ENCODE results near the gene PDE7B.

The PDE7B gene

GRCh38 chr6:136073216-136073615 lies 221.7 kb downstream of the PDE7B start:
- Histone ChIP-seq H3K9ac (ENCODE audit: low read length) (no peak overlapping the region), H3K27me3 (replicated peaks; ENCODE audit: insufficient read depth, low read length) (no peaks in the 10 kb centered on the region), H2AFZ (ENCODE audit: low read length) (no peak overlapping the region), H3K9me2 (replicated peaks; ENCODE audit: insufficient read depth, low read length) (no peaks in the 10 kb centered on the region), H3K4me2 (ENCODE audit: low read depth, low read length) (no peak overlapping the region), H3K79me2 (ENCODE audit: low read length) (no peaks in the 10 kb centered on the region), H3K4me1 (ENCODE audit: low read length) (no peaks in the 10 kb centered on the region), H3K9me3 (replicated peaks; ENCODE audit: insufficient read depth, low read length) (no peaks in the 10 kb centered on the region), H3K4me3 (ENCODE audit: low read length) (no peak overlapping the region), H3K27ac (ENCODE audit: low read length) (no peak overlapping the region), H3K36me3 (replicated peaks; ENCODE audit: insufficient read depth, low read length) (no peaks in the 10 kb centered on the region), H3F3A (ENCODE audit: insufficient read depth, low read length) (no peaks in the 10 kb centered on the region), H4K20me1 (ENCODE audit: insufficient read depth, low read length) (no peaks in the 10 kb centered on the region)
- DNase-seq: no peak
- TF ChIP-seq CTCF (IDR thresholded peaks at IDR 0.05; ENCODE audit: low read length): no peak

GRCh38 chr6:136076496-136076895 lies 225.0 kb downstream of the PDE7B start:
- Histone ChIP-seq H3K4me2 (ENCODE audit: low read depth, low read length) (no peak overlapping the region), H3K9ac (ENCODE audit: low read length) (no peak overlapping the region), H4K20me1 (ENCODE audit: insufficient read depth, low read length) (no peaks in the 10 kb centered on the region), H3F3A (ENCODE audit: insufficient read depth, low read length) (no peaks in the 10 kb centered on the region), H3K27ac (ENCODE audit: low read length) (no peak overlapping the region), H3K36me3 (replicated peaks; ENCODE audit: insufficient read depth, low read length) (no peaks in the 10 kb centered on the region), H3K9me2 (replicated peaks; ENCODE audit: insufficient read depth, low read length) (no peaks in the 10 kb centered on the region), H3K27me3 (replicated peaks; ENCODE audit: insufficient read depth, low read length) (no peaks in the 10 kb centered on the region), H3K9me3 (replicated peaks; ENCODE audit: insufficient read depth, low read length) (no peaks in the 10 kb centered on the region), H3K79me2 (ENCODE audit: low read length) (no peaks in the 10 kb centered on the region), H3K4me3 (ENCODE audit: low read length) (no peak overlapping the region), H2AFZ (ENCODE audit: low read length) (no peak overlapping the region), H3K4me1 (ENCODE audit: low read length) (no peaks in the 10 kb centered on the region)
- TF ChIP-seq CTCF (IDR thresholded peaks at IDR 0.05; ENCODE audit: low read length) (no peak), EZH2phosphoT487 (IDR thresholded peaks at IDR 0.05; ENCODE audit: low read length) (no peak), EZH2 (optimal IDR thresholded peaks at IDR 0.05; ENCODE audit: low read depth, low read length) (no peak)
- no peak for DNase-seq

GRCh38 chr6:136077834-136078576 lies 226.5 kb downstream of the PDE7B start:
- no peaks in the 10 kb centered on the region for H4K20me1 ChIP-seq (ENCODE audit: insufficient read depth, low read length)
- no peaks in the 10 kb centered on the region for H3F3A ChIP-seq (ENCODE audit: insufficient read depth, low read length)
- H2AFZ ChIP-seq (ENCODE audit: low read length): no peak overlapping the region
- no peak overlapping the region for H3K9ac ChIP-seq (ENCODE audit: low read length)
- no peaks in the 10 kb centered on the region for H3K9me3 ChIP-seq (replicated peaks; ENCODE audit: insufficient read depth, low read length)
- DNase-seq: no peak
- no peak overlapping the region for H3K4me2 ChIP-seq (ENCODE audit: low read depth, low read length)
- no peak overlapping the region for H3K27ac ChIP-seq (ENCODE audit: low read length)
- TF ChIP-seq EZH2 (optimal IDR thresholded peaks at IDR 0.05; ENCODE audit: low read depth, low read length) (no peak), CTCF (IDR thresholded peaks at IDR 0.05; ENCODE audit: low read length) (no peak), EZH2phosphoT487 (IDR thresholded peaks at IDR 0.05; ENCODE audit: low read length) (no peak)
- no peak overlapping the region for H3K4me3 ChIP-seq (ENCODE audit: low read length)
- no peaks in the 10 kb centered on the region for H3K79me2 ChIP-seq (ENCODE audit: low read length)
- no peaks in the 10 kb centered on the region for H3K9me2 ChIP-seq (replicated peaks; ENCODE audit: insufficient read depth, low read length)
- no peaks in the 10 kb centered on the region for H3K27me3 ChIP-seq (replicated peaks; ENCODE audit: insufficient read depth, low read length)
- no peaks in the 10 kb centered on the region for H3K4me1 ChIP-seq (ENCODE audit: low read length)
- H3K36me3 ChIP-seq (replicated peaks; ENCODE audit: insufficient read depth, low read length): no peaks in the 10 kb centered on the region

Measured in MM.1S (cell line).